HepG2 (cell line): ENCODE results near the gene ANKFY1. TPM values are rescaled to one million over a fixed set of nuclear protein-coding genes. Genes with fewer than 3 reads are reported as not detected.

Experiments
- ATF2 ChIP-seq: sonication (generic); formaldehyde crosslinking; IDR thresholded peaks from 2 replicates; pipeline ENCODE4 v1.4.0; 2020; ENCODE audit warnings: missing genetic modification reagents
- CEBPG ChIP-seq: IDR thresholded peaks from 2 replicates; pipeline ENCODE4 v1.6.1; 2016
- CHD4 ChIP-seq: fragments of 200-600 bp; sonication (generic); IDR thresholded peaks from 2 replicates; pipeline ENCODE4 v1.7.0; 2017; ENCODE audit warnings: mild to moderate bottlenecking, low read length, borderline replicate concordance
- IKZF1 ChIP-seq: fragments of 450-650 bp; IDR thresholded peaks from 2 replicates; pipeline ENCODE4 v1.7.1; 2016
- IRF1 ChIP-seq: sonication (generic); formaldehyde crosslinking; IDR thresholded peaks from 2 replicates; pipeline ENCODE4 v1.4.0; 2020; ENCODE audit warnings: low read depth, mild to moderate bottlenecking, missing genetic modification reagents
- ISX ChIP-seq: sonication (generic); formaldehyde crosslinking; conservative IDR thresholded peaks from 2 replicates; pipeline ENCODE4 v1.5.0; 2020; ENCODE audit warnings: missing genetic modification reagents
- MYC ChIP-seq: sonication (generic); formaldehyde crosslinking; IDR thresholded peaks from 2 replicates; pipeline ENCODE4 v1.9.0; 2021; ENCODE audit warnings: missing genetic modification reagents, borderline replicate concordance
- PRMT3 ChIP-seq: sonication (generic); formaldehyde crosslinking; IDR thresholded peaks from 2 replicates; pipeline ENCODE4 v1.8.1; 2022; ENCODE audit warnings: low read depth, mild to moderate bottlenecking, moderate library complexity, missing genetic modification reagents, borderline replicate concordance
- RAD51 ChIP-seq: fragments of 450-650 bp; IDR thresholded peaks from 2 replicates; pipeline ENCODE4 v1.6.1; 2016; ENCODE audit warnings: borderline replicate concordance
- TFDP1 ChIP-seq: IDR thresholded peaks from 2 replicates; pipeline ENCODE4 v1.6.1; 2016; ENCODE audit warnings: missing compliant biosample characterization, missing genetic modification reagents, borderline replicate concordance
- YEATS4 ChIP-seq: sonication (generic); formaldehyde crosslinking; IDR thresholded peaks from 2 replicates; pipeline ENCODE4 v1.4.0; 2020; ENCODE audit warnings: missing genetic modification reagents, borderline replicate concordance
- ZBTB21 ChIP-seq: sonication (generic); formaldehyde crosslinking; IDR thresholded peaks from 2 replicates; pipeline ENCODE4 v1.4.0; 2020; ENCODE audit warnings: missing genetic modification reagents
- ZFYVE20 ChIP-seq: sonication (generic); formaldehyde crosslinking; IDR thresholded peaks from 2 replicates; pipeline ENCODE4 v1.8.0; 2023; ENCODE audit warnings: low read depth, mild to moderate bottlenecking, moderate library complexity, missing genetic modification reagents, borderline replicate concordance
- ZNF207 ChIP-seq: fragments of 450-650 bp; IDR thresholded peaks from 2 replicates; pipeline ENCODE4 v1.6.1; 2016; ENCODE audit warnings: antibody characterized with exemption, borderline replicate concordance
- ZNF260 ChIP-seq: sonication (generic); formaldehyde crosslinking; IDR thresholded peaks from 2 replicates; pipeline ENCODE4 v1.4.0; 2020; ENCODE audit warnings: missing genetic modification reagents, low read depth, mild to moderate bottlenecking, borderline replicate concordance
- ZNF276 ChIP-seq: sonication (generic); formaldehyde crosslinking; IDR thresholded peaks from 2 replicates; pipeline ENCODE4 v1.4.0; 2020; ENCODE audit warnings: mild to moderate bottlenecking, low read depth, missing genetic modification reagents
- ZNF431 ChIP-seq: sonication (generic); formaldehyde crosslinking; IDR thresholded peaks from 2 replicates; pipeline ENCODE4 v1.9.0; 2022; ENCODE audit warnings: missing genetic modification reagents, low read depth, mild to moderate bottlenecking, borderline replicate concordance
- ZNF780A ChIP-seq: sonication (generic); formaldehyde crosslinking; IDR thresholded peaks from 2 replicates; pipeline ENCODE4 v1.8.0; 2022; ENCODE audit warnings: mild to moderate bottlenecking, missing genetic modification reagents, moderate library complexity
- ZNF790 ChIP-seq: sonication (generic); formaldehyde crosslinking; IDR thresholded peaks from 2 replicates; pipeline ENCODE4 v1.8.0; 2022; ENCODE audit warnings: missing genetic modification reagents, mild to moderate bottlenecking, borderline replicate concordance
- ZNF839 ChIP-seq: sonication (generic); formaldehyde crosslinking; IDR thresholded peaks from 2 replicates; pipeline ENCODE4 v1.4.0; 2020; ENCODE audit warnings: missing genetic modification reagents, mild to moderate bottlenecking, borderline replicate concordance
- ZSCAN12 ChIP-seq: sonication (generic); formaldehyde crosslinking; IDR thresholded peaks from 2 replicates; pipeline ENCODE4 v1.9.0; 2021; ENCODE audit warnings: mild to moderate bottlenecking, missing genetic modification reagents
- polyA plus RNA-seq, 8 experiments: library from polyadenylated mRNA; depleted of rRNA in 3 of 8; stranded (reverse) in 7 of 8; unstranded in 1 of 8; fragments of >200 nt; fragmentation: Illumina TruSeq in 4 of 8; extraction: Trizol in 4 of 8; gene quantifications; 2 replicates each; pipeline versions ENCODE4 v1.2.1 to v1.2.3, GENCODE V29; 2011 to 2016; ENCODE audit warnings: low read depth in 4 of 8, missing spikeins in 1 of 8, mixed read lengths in 1 of 8; ENCODE audit not compliant: insufficient read depth in 1 of 8
- total RNA-seq, 5 experiments: library from RNA; depleted of rRNA; stranded (reverse); fragments of >200 nt; fragmentation: Illumina TruSeq; extraction: Trizol; gene quantifications; 2 replicates each; pipeline ENCODE4 v1.2.3, GENCODE V29; 2016; ENCODE audit warnings: low read depth in 1 of 5
- TF ChIP-seq, protein P1 (sequence below): sonication (generic); formaldehyde crosslinking; IDR thresholded peaks from 2 replicates; pipeline ENCODE4 v1.4.0; 2020; ENCODE audit warnings: missing genetic modification reagents

The ANKFY1 gene
- total and polyA plus RNA-seq, 2 of the 13 experiments (the other 11 are each of a cell fraction or from before 2014, with no cell fraction given) = 11.9 to 16.8 TPM

DNA sequence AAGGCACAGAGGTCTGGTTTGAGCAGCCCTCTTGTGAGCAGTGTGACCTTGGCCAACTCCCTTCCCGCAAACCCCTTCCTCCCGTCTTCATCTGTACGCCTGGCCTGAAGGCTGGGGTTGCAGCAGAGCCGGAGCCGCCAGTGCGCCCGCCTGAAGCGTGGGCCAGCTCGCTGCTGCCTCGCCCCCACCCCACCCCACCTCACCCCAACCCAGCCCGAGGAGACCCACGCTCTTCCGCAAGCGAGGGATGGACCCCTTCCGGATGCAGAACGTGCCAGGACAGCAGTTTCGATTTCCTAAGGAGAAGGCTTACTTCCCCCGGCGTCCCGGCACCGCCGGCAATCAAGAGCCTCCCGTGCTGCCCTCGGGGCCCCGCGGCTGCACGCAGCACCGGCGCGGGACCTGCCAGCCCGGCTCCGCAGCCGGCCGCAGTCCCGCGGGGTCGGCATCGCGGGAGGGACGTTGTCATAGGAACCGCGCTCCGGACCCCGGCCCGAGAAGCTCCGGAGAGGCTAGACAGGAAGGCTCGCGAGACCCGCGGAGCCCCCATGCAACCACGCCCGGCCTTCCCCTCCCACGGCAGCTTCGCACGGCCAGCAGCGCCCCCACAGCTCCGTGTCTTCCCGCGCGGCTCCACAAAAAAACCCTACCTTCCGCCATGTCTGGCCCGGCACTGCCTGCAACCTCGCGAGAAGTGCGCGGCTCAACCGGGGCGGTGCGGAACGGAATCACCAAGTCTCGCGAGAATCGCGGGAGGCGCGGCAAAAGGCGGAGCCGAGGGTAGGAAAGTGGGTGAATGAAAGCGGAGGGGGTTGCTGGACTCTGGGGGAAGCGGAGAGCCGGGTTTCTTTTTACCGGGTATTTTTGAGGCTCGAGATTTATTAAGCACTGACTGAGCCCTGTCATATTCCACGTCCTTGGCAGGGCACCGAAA is at the start of gene ANKFY1 (continued):
- TF ChIP-seq PRMT3 (CRISPR knock-in tag) = no peak
- TF ChIP-seq ZNF839 (CRISPR knock-in tag) = no peak
- no peak for TF ChIP-seq ZSCAN12 (CRISPR knock-in tag)
- no peak; the same call in 1 of the 2 replicates for TF ChIP-seq ZNF780A
- no peak for TF ChIP-seq IKZF1
- TF ChIP-seq ZNF431 (CRISPR knock-in tag) = no peak
- TF ChIP-seq ZFYVE20 (CRISPR knock-in tag) = no peak
- no peak for TF ChIP-seq ZNF790 (CRISPR knock-in tag)
- no peak for TF ChIP-seq ZNF207
- TF ChIP-seq RAD51 = no peak
- TF ChIP-seq YEATS4 (CRISPR knock-in tag) = no peak; the same call in 1 of the 2 replicates
- no peak for TF ChIP-seq ZBTB21
- TF ChIP-seq ZNF260 (CRISPR knock-in tag) = no peak
- TF ChIP-seq CEBPG (CRISPR knock-in tag) = no peak
- TF ChIP-seq MYC = peak; percentile 53; the same call in 1 of the 2 replicates
- TF ChIP-seq TFDP1 (CRISPR knock-in tag) = peak; percentile 88
- TF ChIP-seq ZNF276 (CRISPR knock-in tag) = 0 out of 2 replicates have a peak, but pooled peaks have one; percentile 34
- no peak; the same call in 1 of the 2 replicates for TF ChIP-seq ISX
- TF ChIP-seq IRF1 (CRISPR knock-in tag) = no peak
- TF ChIP-seq CHD4 = no peak
- peak; percentile 61; the same call in 1 of the 2 replicates for TF ChIP-seq ATF2
- TF ChIP-seq, protein P1, sequence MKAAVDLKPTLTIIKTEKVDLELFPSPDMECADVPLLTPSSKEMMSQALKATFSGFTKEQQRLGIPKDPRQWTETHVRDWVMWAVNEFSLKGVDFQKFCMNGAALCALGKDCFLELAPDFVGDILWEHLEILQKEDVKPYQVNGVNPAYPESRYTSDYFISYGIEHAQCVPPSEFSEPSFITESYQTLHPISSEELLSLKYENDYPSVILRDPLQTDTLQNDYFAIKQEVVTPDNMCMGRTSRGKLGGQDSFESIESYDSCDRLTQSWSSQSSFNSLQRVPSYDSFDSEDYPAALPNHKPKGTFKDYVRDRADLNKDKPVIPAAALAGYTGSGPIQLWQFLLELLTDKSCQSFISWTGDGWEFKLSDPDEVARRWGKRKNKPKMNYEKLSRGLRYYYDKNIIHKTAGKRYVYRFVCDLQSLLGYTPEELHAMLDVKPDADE (CRISPR knock-in tag) = no peak
